Measurements from ENCODE around the gene CCSER1.
"Not testable (repeated sequence)": the region's sequence is repeated elsewhere in the genome, so short reads cannot be mapped to it uniquely, and the experiment has no call there.

CCSER1 gene

DNA sequence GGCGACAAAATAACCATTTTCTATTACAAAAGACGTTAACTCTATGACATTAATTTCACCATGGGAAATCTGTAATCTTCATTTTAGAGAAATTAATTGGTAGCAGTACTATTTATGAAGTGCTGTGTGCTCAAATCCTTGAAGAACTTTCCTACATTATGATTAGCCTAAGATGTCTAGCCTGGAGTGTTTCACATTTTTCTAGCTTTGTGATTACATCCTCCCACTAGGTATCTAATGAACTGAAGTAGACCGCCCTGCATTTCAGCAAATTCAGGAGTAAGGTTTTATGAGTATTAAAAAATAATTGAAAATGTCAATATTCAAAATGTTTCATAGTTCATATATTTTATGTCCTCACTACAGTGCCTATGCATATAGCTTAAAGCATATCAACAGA lies 713.1 kb downstream of the CCSER1 start:
- DNase-seq (ENCODE audit: low spot score) = no peak

DNA sequence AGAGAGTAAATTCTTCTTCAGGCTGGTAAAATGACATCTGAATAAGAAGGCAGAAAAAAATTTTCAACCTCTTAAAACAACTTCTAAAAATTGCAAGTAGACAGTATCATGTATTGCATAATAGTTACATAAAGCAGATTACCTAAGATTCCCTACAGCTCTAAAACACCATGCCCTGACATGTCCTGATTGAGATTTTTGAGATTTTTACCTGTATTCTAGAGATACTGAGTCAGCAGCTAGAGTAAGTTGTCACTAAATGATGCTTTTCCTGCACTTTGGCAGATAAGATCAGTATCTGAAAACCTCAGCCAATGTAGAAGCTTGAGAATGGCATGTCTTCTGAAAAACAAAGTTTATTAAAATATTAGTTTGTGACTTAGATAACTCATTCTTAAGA lies 713.6 kb downstream of the CCSER1 start:
- DNase-seq (ENCODE audit: low spot score) = no peak

- DNase-seq (ENCODE audit: low spot score) = no peak
Observed at GRCh38 chr4:90841676-90842075, 714.5 kb downstream of the CCSER1 start.

- no peak for DNase-seq (ENCODE audit: low spot score)
Observed at GRCh38 chr4:90842960-90843359, 715.8 kb downstream of the CCSER1 start.

DNA sequence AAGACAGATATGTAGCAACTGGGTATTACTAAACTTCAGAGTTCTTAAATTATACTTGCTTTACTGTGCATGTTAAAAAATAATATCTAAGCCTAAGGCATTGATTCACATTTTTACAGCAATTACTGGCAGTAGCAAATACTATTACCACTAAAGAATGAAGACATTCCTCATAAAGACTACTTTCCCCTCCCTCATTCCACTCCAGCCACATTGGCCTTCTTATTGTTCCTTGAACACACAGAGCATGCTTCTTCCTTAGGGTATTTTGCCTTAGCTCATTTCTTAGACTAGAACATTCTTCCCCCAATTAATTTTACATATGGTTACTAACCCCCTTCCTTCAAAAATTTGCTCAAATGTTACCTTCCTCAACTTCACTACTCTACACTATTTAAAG lies 717.0 kb downstream of the CCSER1 start:
- no peak for DNase-seq (ENCODE audit: low spot score)

DNA sequence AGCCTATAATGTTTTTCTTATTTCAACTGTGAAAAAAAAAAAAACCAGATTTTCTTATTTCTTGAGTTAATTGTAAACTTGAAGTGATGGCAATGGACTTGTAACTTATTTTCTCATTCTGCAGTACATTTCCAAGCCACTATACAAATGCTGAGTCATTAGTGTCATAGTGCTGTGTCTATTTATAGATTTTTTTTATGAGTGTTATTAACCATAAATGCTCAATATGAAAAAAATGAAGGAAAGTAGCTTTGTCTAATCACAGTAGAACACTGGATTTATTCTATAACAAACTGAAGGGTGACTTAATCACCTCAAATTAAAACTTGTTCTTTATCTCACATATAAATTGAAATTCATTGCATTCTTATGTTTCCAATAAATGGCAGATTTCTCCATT lies 718.6 kb downstream of the CCSER1 start:
- DNase-seq (ENCODE audit: low spot score) = no peak

GRCh38 chr4:90852237-90852636 lies 725.0 kb downstream of the CCSER1 start:
- DNase-seq (ENCODE audit: low spot score) = no peak

- no peak for DNase-seq (ENCODE audit: low spot score)
Observed at GRCh38 chr4:90855111-90855510, 727.9 kb downstream of the CCSER1 start.

- DNase-seq (ENCODE audit: low spot score) = no peak
Observed at GRCh38 chr4:90857081-90857820, 730.1 kb downstream of the CCSER1 start.

DNA sequence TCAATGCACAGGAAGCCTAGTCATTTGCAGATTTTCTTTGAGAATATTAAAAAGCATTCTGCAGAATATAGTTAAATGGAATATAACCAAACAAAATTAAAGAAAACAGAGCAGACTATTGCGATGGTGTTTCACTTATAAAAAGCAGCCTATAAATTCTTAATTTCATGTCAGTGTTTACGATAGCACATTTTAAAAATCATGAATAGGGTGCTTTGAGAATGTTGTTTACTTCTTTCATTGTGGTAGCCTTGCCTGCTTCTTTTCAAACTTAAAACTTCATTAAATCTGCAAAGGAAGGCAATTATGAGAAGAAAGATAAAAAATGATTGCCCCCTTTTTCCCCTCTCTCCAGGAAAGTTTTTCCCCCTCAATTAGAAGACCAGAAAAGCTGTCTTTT lies 748.6 kb downstream of the CCSER1 start:
- no peak for DNase-seq (ENCODE audit: low spot score)

- DNase-seq (ENCODE audit: low spot score) = no peak
Observed at GRCh38 chr4:90876296-90876695, 749.1 kb downstream of the CCSER1 start.

- DNase-seq (ENCODE audit: low spot score) = no peak
Observed at GRCh38 chr4:90883519-90883918, 756.3 kb downstream of the CCSER1 start.

GRCh38 chr4:90888571-90888970 lies 761.4 kb downstream of the CCSER1 start:
- DNase-seq (ENCODE audit: low spot score) = no peak

DNA sequence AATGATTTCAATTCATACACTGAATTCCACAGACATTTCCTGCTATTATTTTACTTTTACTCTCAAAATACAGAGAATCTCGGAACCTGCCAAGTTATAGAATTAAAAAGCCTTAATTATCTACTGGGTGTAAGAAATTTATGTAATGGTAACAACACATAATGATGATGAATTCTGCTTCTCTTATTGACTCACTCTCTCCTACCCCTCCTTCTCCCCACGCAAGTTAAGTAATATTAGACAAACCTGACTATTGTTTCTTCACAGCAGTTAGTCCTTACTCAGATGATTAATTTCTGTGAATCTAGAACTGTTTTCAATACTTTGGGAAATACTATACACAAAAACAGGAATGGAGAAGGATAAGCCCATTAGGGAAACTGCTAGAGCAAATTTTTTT lies 762.0 kb downstream of the CCSER1 start:
- no peak for DNase-seq (ENCODE audit: low spot score)

- not testable (repeated sequence) for DNase-seq (ENCODE audit: low spot score)
Observed at GRCh38 chr4:90903413-90903812, 776.2 kb downstream of the CCSER1 start.

- no peak for DNase-seq (ENCODE audit: low spot score)
Observed at GRCh38 chr4:90904021-90904420, 776.8 kb downstream of the CCSER1 start.

DNA sequence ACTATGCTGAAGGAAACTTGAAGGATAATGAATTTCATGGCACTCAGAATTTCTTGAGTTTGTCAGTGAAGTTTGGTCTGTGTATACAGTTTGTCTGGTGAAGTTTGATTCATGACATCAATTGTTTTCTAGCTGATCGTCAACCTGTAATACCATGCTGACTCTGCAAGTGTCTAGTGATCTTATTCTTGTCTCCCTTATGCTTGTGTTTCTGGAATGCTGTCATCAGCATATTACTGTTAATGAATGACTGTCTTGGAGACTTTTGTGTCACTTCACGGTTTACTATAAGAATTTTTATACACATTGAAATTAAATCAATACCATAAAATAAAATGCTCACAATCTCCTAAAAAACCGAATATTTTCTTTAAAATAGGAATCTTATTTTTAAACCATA lies 779.0 kb downstream of the CCSER1 start:
- DNase-seq (ENCODE audit: low spot score) = no peak

- DNase-seq (ENCODE audit: low spot score) = not testable (repeated sequence)
Observed at GRCh38 chr4:90911724-90912434, 784.7 kb downstream of the CCSER1 start.

GRCh38 chr4:90922174-90922573 lies 795.0 kb downstream of the CCSER1 start:
- DNase-seq (ENCODE audit: low spot score) = no peak

DNA sequence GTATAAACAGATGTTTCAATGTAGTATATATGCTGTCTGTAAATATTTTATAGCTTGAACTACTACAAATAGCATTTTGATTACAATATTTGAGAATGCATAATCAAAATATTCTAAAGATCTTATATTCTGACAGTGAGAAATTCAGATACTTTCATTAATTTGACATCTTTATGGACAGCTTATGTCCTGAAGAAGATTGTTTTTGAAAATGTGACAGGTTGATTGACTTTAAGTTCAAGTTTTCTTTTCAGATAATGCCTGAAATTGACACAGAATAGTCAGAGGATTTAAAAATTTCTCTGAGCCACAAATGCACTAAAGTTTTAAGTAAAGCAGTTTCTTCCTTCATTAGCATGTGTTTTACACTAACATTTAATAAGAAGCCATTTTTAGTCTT lies 799.8 kb downstream of the CCSER1 start:
- DNase-seq (ENCODE audit: low spot score) = no peak

GRCh38 chr4:90943311-90943710 lies 816.1 kb downstream of the CCSER1 start:
- DNase-seq (ENCODE audit: low spot score) = no peak

DNA sequence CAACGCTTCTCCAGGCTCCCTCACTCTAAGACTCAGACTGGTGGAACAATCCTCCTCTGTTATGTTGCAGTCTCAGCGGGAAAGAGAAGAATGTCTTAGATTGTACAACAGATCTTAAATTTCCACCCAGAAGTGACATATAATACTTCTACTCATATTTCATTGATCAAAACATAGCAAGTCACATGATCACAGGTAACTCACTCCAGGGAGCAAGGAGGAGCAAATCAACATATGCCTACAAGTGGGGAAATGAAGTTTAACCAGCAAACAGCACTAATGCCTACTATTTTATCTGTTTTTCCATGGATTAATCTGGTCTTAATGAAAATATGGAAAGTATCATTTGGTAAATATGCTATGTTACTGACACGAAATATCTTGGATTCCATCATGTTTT lies 819.8 kb downstream of the CCSER1 start:
- no peak for DNase-seq (ENCODE audit: low spot score)

DNA sequence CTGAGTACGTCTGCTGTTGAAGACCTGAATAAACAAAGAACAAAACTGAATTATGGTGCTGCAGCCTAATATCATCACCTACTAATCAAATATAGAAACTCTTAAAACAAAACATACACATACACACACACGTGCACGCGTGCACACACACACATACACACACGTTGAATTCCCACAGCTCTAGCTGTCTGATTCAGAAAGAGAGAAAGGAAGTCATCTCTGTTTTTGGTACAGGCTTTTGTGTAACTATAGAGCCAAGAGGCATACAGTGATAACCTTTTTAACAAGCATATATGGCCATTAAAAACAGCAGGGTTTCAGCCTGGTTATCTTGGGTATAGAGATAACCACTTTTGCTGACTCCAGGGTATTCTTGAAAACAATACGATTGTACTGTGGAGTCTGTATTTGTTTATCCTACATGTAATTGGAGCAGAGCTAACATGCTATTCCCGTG lies 823.2 kb downstream of the CCSER1 start:
- DNase-seq (ENCODE audit: low spot score) = no peak

DNA sequence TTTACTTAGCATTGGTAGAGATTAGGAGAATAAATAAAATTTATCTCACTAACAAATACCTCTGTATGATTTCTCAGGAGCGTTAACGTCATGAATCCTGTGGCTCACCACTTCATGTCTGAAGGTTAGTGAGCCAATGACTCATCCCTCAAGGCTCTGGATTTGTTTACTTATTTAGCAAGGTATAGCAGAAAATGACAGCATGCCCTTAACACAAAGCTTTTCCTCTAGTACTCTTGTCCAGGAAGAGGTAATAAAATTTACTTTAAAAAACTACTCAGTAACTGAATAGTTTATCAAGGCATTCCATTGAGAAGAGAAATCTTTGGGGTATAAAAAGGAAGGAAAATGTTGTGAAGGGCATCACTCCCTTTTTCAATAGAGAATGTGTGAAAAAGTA lies 823.8 kb downstream of the CCSER1 start:
- DNase-seq (ENCODE audit: low spot score) = no peak
